GM19099 (cell line): Measurements from ENCODE around the gene CKM.

Experiments
- POLR2A ChIP-seq: IDR thresholded peaks from 3 replicates; pipeline ENCODE4 v1.6.1; 2011; ENCODE audit warnings: low read depth; ENCODE audit not compliant: insufficient read length; ENCODE audit errors: extremely low read depth

CKM gene

DNA sequence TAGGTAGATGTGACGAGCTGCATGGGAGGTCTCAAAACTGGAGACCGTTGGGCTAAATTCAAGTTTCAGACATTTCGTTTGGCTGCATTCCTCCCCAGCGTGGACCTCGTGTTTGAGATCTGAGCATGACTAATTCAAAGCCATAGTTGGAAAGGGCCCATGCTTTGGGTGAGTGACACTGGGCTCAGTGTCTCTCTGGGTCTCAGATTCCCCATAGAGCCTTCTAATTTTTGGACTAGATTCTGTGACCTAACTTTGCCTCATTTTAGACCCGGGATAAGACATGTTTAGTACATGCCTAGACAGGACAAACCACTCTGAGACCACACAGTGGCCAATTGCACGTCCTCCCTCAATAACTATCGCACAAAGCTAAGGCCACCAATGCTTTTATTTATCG is 16.6 kb downstream of the CKM start:
- TF ChIP-seq POLR2A: no peak

DNA sequence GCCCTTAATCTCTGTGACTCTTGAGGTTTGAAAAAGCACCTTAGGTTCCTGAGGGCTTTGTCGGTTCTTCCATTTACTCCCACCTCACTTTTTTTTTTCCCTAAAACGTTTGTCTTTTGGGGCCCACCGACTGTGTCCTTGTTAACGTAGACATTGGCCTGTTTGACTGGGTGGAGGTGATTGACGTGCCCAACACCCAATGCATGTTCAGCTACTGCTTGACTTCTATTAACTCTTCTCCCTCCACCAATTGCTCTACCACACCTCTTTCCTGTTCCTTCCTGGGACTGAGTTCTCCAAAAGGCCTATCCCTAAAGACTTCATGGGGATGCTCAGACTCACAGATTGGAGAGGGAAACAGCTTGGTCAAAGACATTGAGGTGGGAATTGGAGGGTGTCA is 17.3 kb downstream of the CKM start:
- TF ChIP-seq POLR2A: no peak

DNA sequence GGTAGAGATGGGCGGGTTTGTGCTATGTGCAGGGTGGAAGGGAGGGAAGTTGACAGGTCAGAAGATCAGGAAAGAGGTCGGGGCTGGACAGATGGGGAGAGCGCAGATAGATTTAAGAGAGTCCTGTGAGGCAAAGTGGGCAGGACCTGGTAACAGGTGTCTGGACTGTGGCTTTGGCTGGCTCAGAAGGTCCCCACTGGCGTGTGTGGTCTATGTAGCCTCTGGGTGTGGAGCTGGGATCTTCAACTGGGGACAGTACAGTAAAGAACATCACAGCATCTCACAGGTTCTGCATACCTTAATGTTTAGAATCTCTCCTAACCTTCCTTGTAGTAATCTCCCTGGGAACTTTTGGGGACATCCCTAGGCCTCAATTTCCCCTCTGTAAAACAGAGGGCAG is 17.7 kb downstream of the CKM start:
- TF ChIP-seq POLR2A: no peak

DNA sequence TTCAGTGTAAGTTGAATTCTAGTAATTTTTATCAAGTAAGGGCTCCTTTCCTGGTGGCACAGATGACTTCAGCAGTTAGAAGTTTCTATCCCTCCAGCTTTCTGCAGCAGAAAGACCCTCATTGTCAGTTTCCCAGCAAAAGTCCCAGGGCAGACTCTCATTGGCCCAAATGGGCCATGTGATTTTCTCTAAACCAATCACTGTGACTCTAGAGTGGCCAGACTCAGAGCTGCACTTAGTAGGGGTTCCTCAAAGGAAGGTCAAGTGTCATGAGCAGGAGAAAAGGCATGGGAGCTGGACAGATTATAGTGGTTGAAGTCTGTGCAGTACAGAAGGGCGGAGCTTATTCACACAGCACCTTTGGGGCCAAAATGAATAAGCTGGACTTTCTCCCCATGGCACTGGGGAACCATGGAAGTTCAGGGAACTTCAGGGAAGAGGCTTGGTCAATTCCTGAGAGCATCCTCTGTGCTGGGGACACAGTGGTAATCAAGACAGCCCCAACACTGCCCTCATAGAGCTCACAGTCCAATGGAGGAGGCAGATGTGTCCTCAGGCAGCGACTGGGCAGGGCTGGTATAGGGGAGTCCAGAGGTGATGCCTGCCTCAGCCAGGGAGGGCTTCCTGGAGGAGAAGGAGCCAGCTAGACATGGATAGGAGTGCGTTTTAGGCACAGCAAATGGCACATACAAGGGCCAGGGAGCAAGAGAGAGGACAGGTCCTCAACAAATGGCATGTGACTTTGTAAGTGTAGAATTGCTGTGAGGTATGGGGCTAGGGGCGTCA is 18.3 kb downstream of the CKM start:
- no peak for TF ChIP-seq POLR2A

DNA sequence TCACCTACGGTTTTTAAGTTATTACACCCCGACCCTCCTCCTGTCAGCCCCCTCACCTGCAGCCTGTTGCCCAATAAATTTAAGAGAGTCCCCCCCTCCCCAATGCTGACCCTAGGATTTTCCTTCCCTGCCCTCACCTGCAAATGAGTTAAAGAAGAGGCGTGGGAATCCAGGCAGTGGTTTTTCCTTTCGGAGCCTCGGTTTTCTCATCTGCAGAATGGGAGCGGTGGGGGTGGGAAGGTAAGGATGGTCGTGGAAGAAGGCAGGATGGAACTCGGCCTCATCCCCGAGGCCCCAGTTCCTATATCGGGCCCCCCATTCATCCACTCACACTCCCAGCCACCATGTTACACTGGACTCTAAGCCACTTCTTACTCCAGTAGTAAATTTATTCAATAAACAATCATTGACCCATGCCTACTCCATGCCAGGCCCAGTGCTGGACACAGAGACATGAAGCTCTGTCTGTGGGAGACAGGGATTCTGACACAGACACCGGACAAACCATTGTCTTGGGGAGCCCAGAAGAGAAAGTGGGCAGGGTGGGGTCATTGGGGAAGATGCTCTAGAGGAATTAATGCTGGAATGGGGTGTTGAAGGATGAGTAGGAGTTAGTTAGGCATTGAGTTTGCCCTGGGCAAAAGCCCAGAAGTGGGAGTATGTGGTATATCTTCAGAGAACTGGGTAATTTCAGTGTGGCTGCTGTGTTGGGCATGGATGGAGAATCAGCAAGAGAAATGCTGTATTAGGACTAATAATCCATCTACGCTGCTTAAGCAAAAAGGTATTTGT is 19.2 kb downstream of the CKM start:
- no peak for TF ChIP-seq POLR2A

DNA sequence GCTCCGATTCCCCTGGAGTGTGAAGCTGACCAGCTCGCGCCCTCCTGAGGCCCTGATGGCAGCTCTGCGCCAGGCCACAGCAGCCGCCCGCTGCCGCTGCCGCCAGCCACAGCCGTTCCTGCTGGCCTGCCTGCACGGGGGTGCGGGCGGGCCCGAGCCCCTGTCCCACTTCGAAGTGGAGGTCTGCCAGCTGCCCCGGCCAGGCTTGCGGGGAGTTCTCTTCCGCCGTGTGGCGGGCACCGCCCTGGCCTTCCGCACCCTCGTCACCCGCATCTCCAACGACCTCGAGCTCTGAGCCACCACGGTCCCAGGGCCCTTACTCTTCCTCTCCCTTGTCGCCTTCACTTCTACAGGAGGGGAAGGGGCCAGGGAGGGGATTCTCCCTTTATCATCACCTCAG is 20.3 kb downstream of the CKM start:
- no peak for TF ChIP-seq POLR2A

DNA sequence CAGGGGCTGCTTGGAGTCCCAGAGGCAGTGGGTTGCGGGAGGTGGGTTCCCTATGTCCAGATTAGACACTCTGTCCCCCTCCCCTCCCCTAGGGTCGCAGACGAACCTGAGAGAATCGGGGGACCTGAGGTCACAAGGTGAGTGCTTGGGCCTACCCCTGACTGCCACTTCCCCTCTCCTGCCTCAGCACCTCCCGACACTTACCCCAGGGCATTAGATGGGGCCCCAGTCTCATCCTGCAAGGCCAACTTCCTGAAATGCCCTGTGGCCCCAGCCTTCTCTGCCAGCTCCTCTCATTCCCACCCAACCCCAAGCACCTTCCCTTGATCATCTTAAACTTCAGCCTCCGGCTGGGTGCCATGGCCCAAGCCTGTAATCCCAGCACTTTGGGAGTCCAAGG is 23.0 kb downstream of the CKM start:
- TF ChIP-seq POLR2A: no peak

DNA sequence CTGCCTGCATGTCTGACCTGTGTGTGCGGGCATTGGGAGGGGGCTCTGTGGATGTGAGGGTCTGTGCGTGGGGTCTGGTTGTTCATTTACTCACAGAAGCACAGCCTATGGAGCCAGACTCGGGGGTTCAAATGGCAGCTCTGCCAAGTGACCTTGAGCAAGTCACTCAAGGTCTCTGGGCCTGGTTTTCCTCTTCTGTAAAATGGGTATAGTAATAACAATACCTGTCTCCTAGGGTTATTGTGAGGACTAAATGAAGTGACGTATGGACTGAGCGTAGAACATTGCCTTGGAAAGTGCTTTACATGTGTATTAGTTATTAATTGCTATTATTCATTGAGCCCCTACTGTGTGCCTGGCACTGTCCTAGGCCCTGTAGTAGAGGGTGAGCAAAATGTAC is 24.4 kb downstream of the CKM start:
- no peak for TF ChIP-seq POLR2A

DNA sequence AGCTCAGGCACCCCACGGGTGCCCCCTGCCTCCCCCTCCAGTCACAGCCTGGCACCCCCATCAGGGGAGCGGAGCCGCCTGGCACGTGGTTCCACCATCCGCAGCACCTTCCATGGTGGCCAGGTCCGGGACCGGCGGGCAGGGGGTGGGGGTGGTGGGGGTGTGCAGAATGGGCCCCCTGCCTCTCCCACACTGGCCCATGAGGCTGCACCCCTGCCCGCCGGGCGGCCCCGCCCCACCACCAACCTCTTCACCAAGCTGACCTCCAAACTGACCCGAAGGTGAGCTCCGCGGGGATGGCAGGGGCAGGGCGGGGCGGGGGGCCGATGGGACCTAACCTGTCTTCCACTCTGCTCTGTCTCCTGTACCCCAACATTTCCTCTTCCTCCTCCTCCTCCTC is 25.0 kb downstream of the CKM start:
- TF ChIP-seq POLR2A: no peak

DNA sequence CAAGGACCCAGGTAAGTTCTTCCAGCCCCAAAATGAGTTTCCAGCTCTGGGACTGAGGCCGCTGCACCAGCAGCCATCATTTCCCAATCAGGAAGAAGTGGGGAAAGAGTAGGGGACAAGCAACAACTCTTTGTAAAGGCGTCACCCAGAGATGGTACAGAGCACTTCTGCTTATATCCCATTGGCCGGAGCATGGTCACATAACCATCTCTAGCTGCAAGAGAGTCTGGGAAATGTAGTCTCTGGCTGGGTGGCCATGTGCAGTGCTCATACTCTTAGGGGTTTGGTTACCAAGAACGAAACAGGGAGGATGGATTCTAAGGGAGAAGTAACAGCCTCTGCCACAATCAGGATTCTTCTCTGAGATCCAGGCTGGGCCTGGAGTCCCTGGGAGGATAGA is 26.3 kb downstream of the CKM start:
- TF ChIP-seq POLR2A: no peak

DNA sequence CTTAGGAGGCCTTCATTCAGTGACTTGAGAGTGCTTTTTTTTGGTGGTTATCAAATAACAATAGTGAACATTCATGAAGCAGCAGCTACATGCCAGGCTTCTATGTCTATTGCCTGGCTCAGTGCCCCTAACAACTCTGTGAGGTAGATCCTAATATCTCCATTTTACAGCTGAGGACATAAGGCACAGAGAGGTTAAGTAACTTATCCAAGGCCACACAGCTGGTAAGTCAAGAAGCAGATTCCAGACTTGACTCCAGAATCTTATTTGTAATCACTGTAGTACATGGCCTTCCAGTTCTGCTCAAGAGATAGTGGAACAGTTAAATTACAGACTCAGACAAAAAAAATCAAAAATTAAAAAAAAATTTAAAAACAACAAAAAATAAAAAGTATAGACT is 26.8 kb downstream of the CKM start:
- no peak for TF ChIP-seq POLR2A

DNA sequence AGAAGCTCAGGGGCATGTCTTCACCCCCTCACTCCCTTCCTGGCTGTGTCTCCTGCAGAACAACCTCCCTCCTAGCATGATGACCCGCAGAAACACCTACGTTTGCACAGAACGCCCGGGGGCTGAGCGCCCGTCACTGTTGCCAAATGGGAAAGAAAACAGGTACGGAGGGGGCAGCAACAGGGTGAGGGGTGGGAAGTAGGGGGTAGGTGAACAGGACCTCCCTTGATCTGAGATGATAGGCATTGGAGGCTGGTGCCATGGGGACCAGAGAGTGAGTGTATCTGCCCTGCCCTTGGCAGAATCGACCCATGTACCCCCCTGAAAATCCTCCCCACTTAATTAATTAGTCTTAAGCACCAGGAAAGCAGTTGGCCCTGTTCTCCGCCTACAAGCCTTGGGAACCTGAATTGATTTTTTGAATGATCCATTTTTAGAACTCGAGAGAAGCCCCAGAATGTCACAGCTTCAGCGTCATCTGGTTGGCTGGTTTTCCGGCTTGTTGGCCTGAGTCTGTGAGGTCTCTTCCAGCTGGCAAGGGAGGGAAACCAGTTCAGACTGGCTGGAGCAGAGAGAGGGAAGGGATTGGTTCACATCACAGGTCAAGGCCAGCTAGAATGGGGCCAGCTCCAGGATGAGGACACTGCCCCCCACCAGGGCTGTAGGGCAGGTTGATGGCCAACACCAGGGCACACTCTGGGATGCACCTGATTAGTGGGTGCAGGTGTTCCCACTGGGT is 28.2 kb downstream of the CKM start:
- TF ChIP-seq POLR2A: no peak

DNA sequence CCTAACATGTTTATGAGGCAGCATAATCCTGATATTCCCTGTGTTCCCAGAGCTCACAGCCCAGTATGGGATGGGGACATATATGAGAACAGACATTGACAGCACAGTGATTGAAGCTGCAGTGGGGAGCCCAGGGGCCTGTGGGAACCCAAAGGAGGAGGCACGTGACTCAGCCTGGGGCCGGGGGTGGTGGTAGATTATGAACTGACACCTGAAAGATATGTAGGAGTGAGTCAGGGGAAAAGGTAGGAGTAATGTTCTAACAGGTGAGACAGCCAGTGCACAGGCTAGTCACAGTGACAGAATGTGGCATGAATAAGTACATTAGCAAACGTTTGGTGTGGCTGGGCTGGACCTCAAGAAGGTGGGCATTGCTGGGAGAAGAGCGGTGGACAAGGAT is 29.0 kb downstream of the CKM start:
- TF ChIP-seq POLR2A: no peak

DNA sequence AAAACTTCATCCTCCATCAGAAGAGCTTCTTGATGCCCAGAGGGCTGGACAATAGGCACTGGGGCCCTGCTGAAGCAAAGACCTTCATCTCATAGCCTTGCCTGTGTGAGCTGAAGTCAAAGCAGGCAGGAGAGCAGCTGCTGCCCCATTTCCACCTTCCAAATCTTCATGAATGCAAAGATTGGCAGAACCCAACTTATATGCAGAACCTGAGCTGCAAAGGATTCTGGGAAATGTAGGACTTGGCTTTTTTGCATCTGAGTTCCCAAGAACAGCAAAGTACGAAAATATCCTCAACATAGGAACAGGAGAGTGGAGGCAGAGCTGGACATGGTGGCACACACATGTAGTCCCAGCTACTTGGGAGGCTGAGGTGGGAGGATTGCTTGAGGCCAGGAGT is 30.8 kb downstream of the CKM start:
- no peak for TF ChIP-seq POLR2A

DNA sequence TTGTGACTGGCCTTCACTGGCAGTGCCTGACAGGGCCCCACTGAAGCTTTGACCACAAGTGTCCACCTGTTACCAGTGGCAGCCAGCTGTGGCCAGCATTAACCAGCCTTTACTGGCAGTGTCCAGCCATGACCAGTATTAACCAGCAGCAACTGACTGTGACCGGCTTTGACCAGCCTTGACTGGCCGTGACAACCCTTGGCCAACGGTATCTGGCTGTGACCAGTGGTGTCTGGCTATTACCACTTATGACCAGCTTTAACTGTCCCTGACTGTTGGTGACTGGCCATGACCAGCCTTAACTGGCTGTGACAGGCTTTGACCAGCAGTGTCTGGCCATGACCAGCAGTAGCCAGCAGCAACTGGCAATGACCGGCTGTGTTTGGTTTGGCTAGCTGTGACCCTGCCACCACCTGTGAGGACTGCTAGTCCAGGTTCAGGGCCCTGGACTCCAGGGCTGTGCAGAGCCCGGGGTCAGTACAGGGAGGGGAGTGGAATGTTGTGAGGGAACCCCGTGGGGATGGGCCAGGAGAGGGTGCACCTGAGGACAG is 32.2 kb downstream of the CKM start:
- TF ChIP-seq POLR2A: no peak
